OCI-LY3 (cell line): ENCODE data around the gene LGR4.

Experiments used
- H2AFZ ChIP-seq: fragments of 200-600, 300-600 bp; shearing (Covaris generic); 2 replicates; pipeline ENCODE4 v1.6.0; 2014; ENCODE audit warnings: antibody characterized with exemption, low read depth, low read length
- H3K27ac ChIP-seq: fragments of 200-600, 300-600 bp; sonication (generic); 2 replicates; pipeline ENCODE4 v1.5.1; 2014; ENCODE audit warnings: mild to moderate bottlenecking, low read length, moderate library complexity, mixed read lengths
- H3K27me3 ChIP-seq: fragments of 200-600, 300-600 bp; sonication (generic); 2 replicates; pipeline ENCODE4 v1.6.1; 2014; ENCODE audit warnings: low read depth, low read length, mixed read lengths
- H3K36me3 ChIP-seq: fragments of 200-600, 300-600 bp; sonication (generic); replicated peaks from 2 replicates; pipeline ENCODE3; 2014; ENCODE audit warnings: low read depth, low read length, mixed read lengths
- H3K4me1 ChIP-seq: fragments of 300-600, 200-600 bp; sonication (generic); 2 replicates; pipeline ENCODE4 v1.6.1; 2014; ENCODE audit warnings: low read length, mixed read lengths
- H3K4me2 ChIP-seq: fragments of 200-600, 300-600 bp; sonication (generic); 2 replicates; pipeline ENCODE4 v1.6.1; 2014; ENCODE audit warnings: low read length, mixed read lengths
- H3K4me3 ChIP-seq: fragments of 300-600, 200-600 bp; sonication (generic); 2 replicates; pipeline ENCODE4 v1.5.1; 2014; ENCODE audit warnings: antibody characterized with exemption, mild to moderate bottlenecking, low read length, moderate library complexity
- H3K79me2 ChIP-seq: fragments of 300-600, 200-600 bp; shearing (Covaris generic); 2 replicates; pipeline ENCODE4 v1.6.1; 2014; ENCODE audit warnings: mild to moderate bottlenecking, low read length, mixed read lengths
- H3K9ac ChIP-seq: fragments of 300-600, 200-600 bp; shearing (Covaris generic); 2 replicates; pipeline ENCODE4 v1.6.0; 2014; ENCODE audit warnings: mild to moderate bottlenecking, low read length, moderate library complexity
- H3K9me3 ChIP-seq: fragments of 200-600, 300-600 bp; shearing (Covaris generic); 2 replicates; pipeline ENCODE4 v1.6.1; 2014; ENCODE audit warnings: low read length, mixed read lengths; ENCODE audit not compliant: insufficient read depth
- H4K20me1 ChIP-seq: fragments of 200-600, 300-600 bp; sonication (generic); 2 replicates; pipeline ENCODE4 v1.6.1; 2016; ENCODE audit warnings: low read length, mixed read lengths; ENCODE audit not compliant: insufficient read depth
- CTCF ChIP-seq: fragments of 200-600, 300-600 bp; sonication (generic); IDR thresholded peaks from 2 replicates; pipeline ENCODE4 v1.5.1; 2014; ENCODE audit warnings: antibody characterized with exemption, low read length, low read depth
- EZH2phosphoT487 ChIP-seq: fragments of 200-600 bp; shearing (Covaris generic); IDR thresholded peaks from 2 replicates; pipeline ENCODE4 v1.6.1; 2018; ENCODE audit warnings: antibody characterized with exemption, mixed run types, low read depth

LGR4 gene

GRCh38 chr11:27361649-27362431 is 110.8 kb downstream of the LGR4 start:
- Histone ChIP-seq H3K4me1 (peaks cover 12% of the 10 kb centered on the region; the same call in 1 of the 2 replicates), H2AFZ (peak overlapping the region; percentile 83; the same call in 1 of the 2 replicates), H3K9ac (peak overlapping the region; percentile 69; the same call in 1 of the 2 replicates), H3K36me3 (no peaks in the 10 kb centered on the region), H3K4me2 (peak overlapping the region; percentile 95), H3K27ac (no peak overlapping the region), H3K9me3 (no peaks in the 10 kb centered on the region), H4K20me1 (no peaks in the 10 kb centered on the region), H3K27me3 (no peaks in the 10 kb centered on the region), H3K4me3 (peak overlapping the region; percentile 90), H3K79me2 (no peaks in the 10 kb centered on the region)
- no peak for TF ChIP-seq EZH2phosphoT487
- TF ChIP-seq CTCF, result no peak

- Histone ChIP-seq H3K9me3 (no peaks in the 10 kb centered on the region), H3K4me3 (no peak overlapping the region), H3K79me2 (no peaks in the 10 kb centered on the region), H3K27ac (no peak overlapping the region), H3K36me3 (no peaks in the 10 kb centered on the region), H4K20me1 (no peaks in the 10 kb centered on the region), H3K4me2 (no peak overlapping the region), H3K4me1 (peaks cover 7% of the 10 kb centered on the region; the same call in 1 of the 2 replicates), H2AFZ (no peak overlapping the region), H3K9ac (no peak overlapping the region), H3K27me3 (no peaks in the 10 kb centered on the region)
- TF ChIP-seq CTCF, result no peak
- no peak for TF ChIP-seq EZH2phosphoT487
These were observed 114.3 kb downstream of the LGR4 start for GRCh38 chr11:27358296-27358695.

GRCh38 chr11:27357250-27357649 is 115.3 kb downstream of the LGR4 start:
- Histone ChIP-seq H3K27me3 (no peaks in the 10 kb centered on the region), H3K79me2 (no peaks in the 10 kb centered on the region), H3K4me2 (no peak overlapping the region), H2AFZ (no peak overlapping the region), H3K4me1 (peaks cover 5% of the 10 kb centered on the region; the same call in 1 of the 2 replicates), H3K9me3 (no peaks in the 10 kb centered on the region), H3K27ac (no peak overlapping the region), H3K9ac (no peak overlapping the region), H3K4me3 (no peak overlapping the region), H3K36me3 (no peaks in the 10 kb centered on the region), H4K20me1 (no peaks in the 10 kb centered on the region)
- TF ChIP-seq EZH2phosphoT487 (no peak), CTCF (no peak)

- no peaks in the 10 kb centered on the region for H3K4me1 ChIP-seq
- no peaks in the 10 kb centered on the region for H3K9me3 ChIP-seq
- H3K79me2 ChIP-seq, result no peaks in the 10 kb centered on the region
- TF ChIP-seq EZH2phosphoT487 (no peak), CTCF (no peak)
- no peak overlapping the region for H2AFZ ChIP-seq
- H3K27me3 ChIP-seq, result no peaks in the 10 kb centered on the region
- H3K27ac ChIP-seq, result no peak overlapping the region
- no peak overlapping the region for H3K4me3 ChIP-seq
- H4K20me1 ChIP-seq, result no peaks in the 10 kb centered on the region
- no peak overlapping the region for H3K9ac ChIP-seq
- H3K4me2 ChIP-seq, result no peak overlapping the region
- no peaks in the 10 kb centered on the region for H3K36me3 ChIP-seq
These were observed 115.9 kb downstream of the LGR4 start for GRCh38 chr11:27356624-27357222.
